ENCODE data around the gene MRM2.

DNA sequence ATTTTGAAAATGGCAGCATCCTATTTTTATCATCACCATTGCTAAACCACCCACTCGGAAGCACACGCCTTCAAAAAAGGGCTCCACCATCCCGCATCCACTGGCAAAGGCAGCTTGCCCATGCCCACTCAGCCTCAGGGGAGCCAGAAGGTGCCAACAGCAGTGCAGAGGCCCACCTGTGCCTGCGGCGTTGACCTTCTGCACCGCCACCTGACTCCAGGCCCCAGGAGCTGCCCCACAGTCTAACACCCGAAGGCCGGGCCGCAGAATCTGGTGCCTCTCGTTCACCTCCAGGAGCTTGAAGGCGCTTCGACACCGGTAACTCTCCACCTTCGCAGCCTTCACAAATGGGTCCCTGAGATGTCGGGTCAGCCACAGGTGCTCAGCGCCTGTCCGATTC is 2.8 kb downstream of the MRM2 start:
- TF ChIP-seq SP1 (CRISPR knock-in tag; conservative IDR thresholded peaks at IDR 0.05) (no peak), KAT7 (CRISPR knock-in tag; IDR thresholded peaks at IDR 0.05; ENCODE audit: borderline replicate concordance) (no peak), GABPB1 (CRISPR knock-in tag; IDR thresholded peaks at IDR 0.05) (no peak), AFF4 (CRISPR knock-in tag; IDR thresholded peaks at IDR 0.05; ENCODE audit: borderline replicate concordance) (no peak), CREB1 (CRISPR knock-in tag; IDR thresholded peaks at IDR 0.05) (no peak), E2F4 (CRISPR knock-in tag; IDR thresholded peaks at IDR 0.05; ENCODE audit: borderline replicate concordance, low read depth) (no peak), NFYB (CRISPR knock-in tag; conservative IDR thresholded peaks at IDR 0.05; ENCODE audit: low read depth) (no peak)
- TF ChIP-seq, protein P1, sequence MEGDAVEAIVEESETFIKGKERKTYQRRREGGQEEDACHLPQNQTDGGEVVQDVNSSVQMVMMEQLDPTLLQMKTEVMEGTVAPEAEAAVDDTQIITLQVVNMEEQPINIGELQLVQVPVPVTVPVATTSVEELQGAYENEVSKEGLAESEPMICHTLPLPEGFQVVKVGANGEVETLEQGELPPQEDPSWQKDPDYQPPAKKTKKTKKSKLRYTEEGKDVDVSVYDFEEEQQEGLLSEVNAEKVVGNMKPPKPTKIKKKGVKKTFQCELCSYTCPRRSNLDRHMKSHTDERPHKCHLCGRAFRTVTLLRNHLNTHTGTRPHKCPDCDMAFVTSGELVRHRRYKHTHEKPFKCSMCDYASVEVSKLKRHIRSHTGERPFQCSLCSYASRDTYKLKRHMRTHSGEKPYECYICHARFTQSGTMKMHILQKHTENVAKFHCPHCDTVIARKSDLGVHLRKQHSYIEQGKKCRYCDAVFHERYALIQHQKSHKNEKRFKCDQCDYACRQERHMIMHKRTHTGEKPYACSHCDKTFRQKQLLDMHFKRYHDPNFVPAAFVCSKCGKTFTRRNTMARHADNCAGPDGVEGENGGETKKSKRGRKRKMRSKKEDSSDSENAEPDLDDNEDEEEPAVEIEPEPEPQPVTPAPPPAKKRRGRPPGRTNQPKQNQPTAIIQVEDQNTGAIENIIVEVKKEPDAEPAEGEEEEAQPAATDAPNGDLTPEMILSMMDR (IDR thresholded peaks at IDR 0.05) = no peak

All from WTC11 (cell line).